Retinal pigment epithelial cell (primary cell): ENCODE data around the gene ENO2.
"Not testable (repeated sequence)": the region's sequence is repeated elsewhere in the genome, so short reads cannot be mapped to it uniquely, and the experiment has no call there.

Experiments
- DNase-seq: peaks from one replicate; pipeline ENCODE4 v3.0.0-alpha.2; 2010; ENCODE audit warnings: low read depth
- H3K4me3 ChIP-seq: 2 replicates; pipeline ENCODE4 v1.5.1; 2011; ENCODE audit warnings: mild to moderate bottlenecking, low read length, control low read depth, moderate library complexity
- TF ChIP-seq, protein P1 (sequence below): conservative IDR thresholded peaks from 2 replicates; pipeline ENCODE4 v1.5.1; 2011; ENCODE audit warnings: low read depth, low read length, control low read depth, inconsistent platforms

The ENO2 gene

DNA sequence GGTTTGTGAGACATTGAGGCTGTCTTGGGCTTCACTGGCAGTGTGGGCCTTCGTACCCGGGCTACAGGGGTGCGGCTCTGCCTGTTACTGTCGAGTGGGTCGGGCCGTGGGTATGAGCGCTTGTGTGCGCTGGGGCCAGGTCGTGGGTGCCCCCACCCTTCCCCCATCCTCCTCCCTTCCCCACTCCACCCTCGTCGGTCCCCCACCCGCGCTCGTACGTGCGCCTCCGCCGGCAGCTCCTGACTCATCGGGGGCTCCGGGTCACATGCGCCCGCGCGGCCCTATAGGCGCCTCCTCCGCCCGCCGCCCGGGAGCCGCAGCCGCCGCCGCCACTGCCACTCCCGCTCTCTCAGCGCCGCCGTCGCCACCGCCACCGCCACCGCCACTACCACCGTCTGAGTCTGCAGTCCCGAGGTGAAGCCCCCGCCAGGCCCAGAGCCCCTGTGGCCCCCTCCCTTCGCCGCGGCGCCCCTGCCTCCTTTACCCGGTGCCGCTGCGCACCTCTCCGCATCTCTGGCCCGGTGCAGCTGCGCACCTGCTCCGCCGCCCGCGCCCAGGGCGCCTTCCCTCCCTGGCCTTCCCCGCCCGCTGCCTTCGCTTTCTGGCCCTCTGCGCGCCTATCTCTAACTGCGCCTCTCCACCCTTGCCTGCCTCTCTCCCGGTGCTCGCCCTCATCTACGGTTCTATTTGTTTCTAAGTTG lies at the start of gene ENO2:
ENO2 (plus strand) TSS at position 335 of the 701 bp plus-strand sequence. CDS start 1,253 bp downstream, outside the sequence.
- DNase-seq = no peak
- H3K4me3 ChIP-seq = peak within 1 kb of the TSS; percentile 82

DNA sequence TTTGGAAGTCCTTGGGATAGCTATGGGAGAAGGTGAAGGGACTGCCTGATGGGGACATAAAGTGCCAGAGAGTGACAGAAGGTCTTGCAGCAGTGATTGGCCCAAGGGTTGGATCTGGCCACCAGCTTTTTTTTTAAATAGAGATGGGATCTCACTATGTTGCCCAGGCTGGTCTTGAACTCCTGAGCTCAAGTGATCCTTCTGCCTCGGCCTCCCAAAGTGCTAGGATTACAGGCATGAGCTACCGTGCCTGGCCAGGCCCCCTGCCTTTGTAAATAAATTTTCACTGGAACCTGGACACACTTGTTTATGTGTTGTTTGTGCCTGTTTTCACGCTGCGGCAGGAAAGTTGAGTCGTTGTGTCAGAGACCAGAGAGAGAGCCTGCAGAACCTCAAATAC lies 49.1 kb upstream of the ENO2 start:
- DNase-seq, H3K4me3 ChIP-seq: not testable (repeated sequence)

More for the DNA sequence above, at the start of gene ENO2:
- TF ChIP-seq, protein P1, sequence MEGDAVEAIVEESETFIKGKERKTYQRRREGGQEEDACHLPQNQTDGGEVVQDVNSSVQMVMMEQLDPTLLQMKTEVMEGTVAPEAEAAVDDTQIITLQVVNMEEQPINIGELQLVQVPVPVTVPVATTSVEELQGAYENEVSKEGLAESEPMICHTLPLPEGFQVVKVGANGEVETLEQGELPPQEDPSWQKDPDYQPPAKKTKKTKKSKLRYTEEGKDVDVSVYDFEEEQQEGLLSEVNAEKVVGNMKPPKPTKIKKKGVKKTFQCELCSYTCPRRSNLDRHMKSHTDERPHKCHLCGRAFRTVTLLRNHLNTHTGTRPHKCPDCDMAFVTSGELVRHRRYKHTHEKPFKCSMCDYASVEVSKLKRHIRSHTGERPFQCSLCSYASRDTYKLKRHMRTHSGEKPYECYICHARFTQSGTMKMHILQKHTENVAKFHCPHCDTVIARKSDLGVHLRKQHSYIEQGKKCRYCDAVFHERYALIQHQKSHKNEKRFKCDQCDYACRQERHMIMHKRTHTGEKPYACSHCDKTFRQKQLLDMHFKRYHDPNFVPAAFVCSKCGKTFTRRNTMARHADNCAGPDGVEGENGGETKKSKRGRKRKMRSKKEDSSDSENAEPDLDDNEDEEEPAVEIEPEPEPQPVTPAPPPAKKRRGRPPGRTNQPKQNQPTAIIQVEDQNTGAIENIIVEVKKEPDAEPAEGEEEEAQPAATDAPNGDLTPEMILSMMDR = no peak

DNA sequence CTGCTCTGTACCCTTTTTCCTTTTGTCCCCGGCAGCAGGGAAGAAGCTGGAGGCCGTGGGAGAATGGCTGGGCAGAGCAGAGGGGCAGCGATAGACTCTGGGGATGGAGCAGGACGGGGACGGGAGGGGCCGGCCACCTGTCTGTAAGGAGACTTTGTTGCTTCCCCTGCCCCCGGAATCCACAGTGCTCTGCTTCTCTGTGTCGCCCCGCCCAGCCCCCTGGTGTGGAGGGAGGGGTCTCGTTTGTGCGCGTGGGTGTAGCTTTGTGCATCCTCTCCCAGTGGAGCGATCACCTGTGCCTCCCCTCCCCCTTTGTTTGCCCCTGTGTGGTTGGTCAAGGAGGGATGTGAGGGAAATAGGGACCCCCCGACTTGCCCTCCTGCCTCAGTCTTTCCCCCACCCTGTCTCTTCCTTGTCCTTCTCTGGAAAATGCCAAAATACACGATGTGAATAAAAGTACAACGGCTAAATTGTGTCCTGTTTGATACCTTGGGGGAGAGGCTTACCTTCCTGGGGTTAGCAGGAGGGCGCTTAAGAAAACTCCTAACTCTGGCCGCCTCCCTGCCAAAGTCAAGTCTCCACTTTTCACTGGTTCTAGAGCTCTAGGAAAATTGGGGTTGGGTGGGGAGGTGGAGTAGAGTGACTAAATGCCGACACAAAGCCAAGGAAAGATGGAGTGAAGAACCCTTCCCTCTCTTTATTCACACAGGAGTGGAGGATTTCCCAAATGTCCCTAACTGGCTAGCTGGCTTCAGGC lies 48.0 kb upstream of the ENO2 start:
- DNase-seq = no peak
- H3K4me3 ChIP-seq = peak overlapping the region; percentile 94
- TF ChIP-seq, protein P1 = no peak

DNA sequence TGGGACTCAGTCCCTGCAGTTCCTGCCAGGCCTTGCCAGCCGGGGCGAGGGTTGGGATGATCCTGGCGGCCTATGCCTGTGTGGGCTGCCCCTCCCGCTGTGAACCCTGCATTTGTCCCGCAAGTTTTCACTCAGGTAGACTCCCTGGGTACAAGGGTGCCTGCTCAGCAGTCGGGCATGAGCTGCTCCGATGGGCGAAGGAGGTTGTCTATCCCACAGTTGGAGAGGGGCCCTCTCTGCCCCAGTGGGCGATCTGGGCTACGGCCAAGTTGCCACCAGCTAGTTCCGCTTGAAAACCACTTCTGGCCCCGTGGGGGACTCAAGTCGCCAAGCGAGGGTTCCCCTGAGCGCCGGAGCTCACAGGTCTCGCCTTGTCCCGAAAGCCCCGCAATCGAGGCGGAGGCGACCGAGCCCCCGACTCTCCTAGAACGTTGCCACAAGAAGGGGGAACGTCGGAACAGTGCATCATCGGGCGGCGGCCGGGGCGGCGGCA lies 47.4 kb upstream of the ENO2 start:
- TF ChIP-seq, protein P1 = no peak
- no peak for DNase-seq
- H3K4me3 ChIP-seq = peak overlapping the region; percentile 94

DNA sequence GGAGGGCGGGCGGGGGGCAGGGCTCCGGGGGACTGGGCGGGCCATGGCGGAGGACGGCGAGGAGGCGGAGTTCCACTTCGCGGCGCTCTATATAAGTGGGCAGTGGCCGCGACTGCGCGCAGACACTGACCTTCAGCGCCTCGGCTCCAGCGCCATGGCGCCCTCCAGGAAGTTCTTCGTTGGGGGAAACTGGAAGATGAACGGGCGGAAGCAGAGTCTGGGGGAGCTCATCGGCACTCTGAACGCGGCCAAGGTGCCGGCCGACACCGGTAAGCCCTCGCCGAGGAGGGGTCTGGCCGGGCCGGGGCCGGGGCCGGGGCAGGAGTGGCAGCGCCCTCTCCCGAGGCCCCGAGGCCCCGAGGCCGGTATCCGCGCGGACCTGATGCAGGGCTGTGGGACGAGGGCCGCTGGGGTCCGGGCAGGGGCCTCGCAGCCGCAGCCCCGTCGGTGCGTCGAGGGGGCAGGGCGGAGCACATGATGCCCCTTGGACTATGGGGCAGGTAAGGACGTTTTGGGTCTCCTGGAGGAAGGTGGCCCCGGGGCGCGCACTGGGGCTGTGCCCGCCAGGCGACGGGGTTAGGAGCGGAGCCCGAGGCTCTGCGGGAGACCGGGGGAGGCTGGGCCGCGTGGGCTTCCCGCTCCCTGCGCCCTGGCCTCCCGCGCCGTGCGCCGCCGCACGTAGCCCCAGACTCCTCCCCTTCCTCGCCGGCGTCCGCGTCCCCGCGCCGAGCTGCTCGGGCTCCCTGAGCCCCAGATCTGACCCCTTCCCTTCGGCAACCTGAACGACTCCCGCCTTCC lies 46.8 kb upstream of the ENO2 start, which contains the start of gene TPI1:
TPI1 (plus strand) TSS at position 119 of the 798 bp plus-strand sequence; CDS start at position 155, 36 bp downstream.
- H3K4me3 ChIP-seq = peak within 1 kb of the TSS; percentile 94
- TF ChIP-seq, protein P1 = no peak
- DNase-seq = no peak

DNA sequence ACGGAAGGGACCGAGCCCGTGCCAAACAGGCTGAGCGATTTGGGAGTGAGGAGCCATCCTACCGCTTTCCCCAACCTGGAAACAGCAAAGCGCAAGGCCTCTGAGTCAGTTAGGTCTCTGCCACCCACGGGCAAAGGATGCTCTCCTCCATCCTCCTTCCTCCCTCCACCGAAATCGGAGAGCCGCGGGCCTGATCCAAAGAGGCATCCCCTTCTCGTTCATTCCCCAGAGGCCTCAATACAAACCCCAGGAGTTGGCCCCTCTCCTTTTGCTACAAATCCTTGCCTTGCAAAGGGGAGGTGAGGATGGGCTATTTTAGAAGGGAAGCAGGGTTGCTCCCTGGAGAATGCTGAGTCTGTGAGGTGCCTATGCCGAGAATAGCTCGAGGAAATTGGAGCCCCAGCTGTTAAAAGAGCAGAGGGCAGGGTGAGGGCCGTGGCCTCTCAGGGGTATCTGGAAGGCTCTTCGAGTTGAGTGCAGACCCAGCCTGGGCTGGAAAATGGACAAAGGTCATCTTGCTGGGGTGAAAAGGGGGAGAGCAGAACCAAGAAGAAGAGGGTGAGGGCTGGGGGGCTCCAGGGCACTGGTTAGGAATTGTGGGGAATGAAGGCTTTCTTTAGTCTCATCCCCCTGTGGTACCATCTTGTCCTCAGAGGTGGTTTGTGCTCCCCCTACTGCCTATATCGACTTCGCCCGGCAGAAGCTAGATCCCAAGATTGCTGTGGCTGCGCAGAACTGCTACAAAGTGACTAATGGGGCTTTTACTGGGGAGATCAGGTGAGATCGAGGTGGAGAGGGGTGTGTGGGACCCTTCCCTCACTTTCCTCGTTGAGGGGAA lies 46.0 kb upstream of the ENO2 start:
- DNase-seq = no peak
- TF ChIP-seq, protein P1 = peak; percentile 48
- H3K4me3 ChIP-seq = peak overlapping the region; percentile 94
